SH-SY5Y (cell line): Measurements from ENCODE around the gene MAP2K2.

ENCODE experiments used
- GATA2 ChIP-seq: IDR thresholded peaks from 2 replicates; pipeline ENCODE4 v1.6.1; 2011; ENCODE audit warnings: mild to moderate bottlenecking, low read depth, low read length
- GATA3 ChIP-seq: IDR thresholded peaks from 2 replicates; pipeline ENCODE4 v1.6.1; 2011; ENCODE audit warnings: low read depth, mild to moderate bottlenecking, low read length, moderate library complexity

DNA sequence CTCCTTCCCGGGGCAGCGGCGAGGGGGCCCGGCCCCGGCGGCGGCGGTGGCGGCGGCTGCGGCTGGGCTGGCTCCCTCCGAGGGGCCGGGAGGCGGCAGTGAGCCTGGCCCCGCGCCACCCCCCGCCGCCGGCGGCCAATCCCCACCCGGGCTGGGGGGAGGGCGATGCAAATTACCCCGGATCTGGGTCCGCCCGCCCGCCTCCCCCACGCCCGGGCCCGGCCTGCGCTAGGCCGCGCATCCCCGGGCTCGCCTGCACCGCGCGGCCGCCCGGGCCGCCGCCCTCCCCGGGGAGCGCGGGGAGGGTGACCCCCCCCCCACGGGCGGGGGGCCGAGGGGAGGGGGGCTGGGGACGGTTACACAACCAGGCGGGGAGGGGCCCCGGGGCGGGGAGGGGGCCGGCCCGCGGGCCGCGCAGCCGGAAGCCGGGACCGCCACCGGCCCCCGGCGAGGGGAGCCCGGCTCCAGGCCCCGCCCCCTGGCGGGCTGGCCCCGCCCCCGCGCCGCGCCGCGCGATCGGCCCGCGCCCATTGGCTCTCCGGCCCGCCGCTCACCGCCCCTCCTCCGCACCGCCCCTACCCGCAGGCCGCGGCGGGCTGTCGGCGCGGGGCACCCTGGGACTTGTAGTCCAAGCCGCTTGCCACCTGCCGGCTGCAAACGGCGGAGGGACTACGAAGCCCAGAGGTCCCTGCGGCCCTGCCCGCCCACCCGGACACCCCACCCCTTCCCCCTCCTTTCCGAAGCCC, 58.3 kb downstream of the MAP2K2 start:
- no peak for TF ChIP-seq GATA3
- TF ChIP-seq GATA2 = no peak
